ENCODE data around the gene KMT5B. TPM values are rescaled to one million over a fixed set of nuclear protein-coding genes. Genes with fewer than 3 reads are reported as not detected.
A peak's percentile ranks its signal among the peaks of the same experiment; 100 is the strongest.

The KMT5B gene
- total and polyA plus RNA-seq, 2 of the 13 experiments (the other 11 are each of a cell fraction or from before 2014, with no cell fraction given), result 17.6 to 23.7 TPM

- TF ChIP-seq SOX5 (CRISPR knock-in tag; IDR thresholded peaks at IDR 0.05; ENCODE audit: borderline replicate concordance), result no peak; the same call in 1 of the 2 replicates
- TF ChIP-seq ZNF18 (CRISPR knock-in tag; IDR thresholded peaks at IDR 0.05; ENCODE audit: insufficient replicate concordance), result no peak
- TF ChIP-seq NFIB (CRISPR knock-in tag; IDR thresholded peaks at IDR 0.05; ENCODE audit: borderline replicate concordance), result no peak
- no peak for TF ChIP-seq THAP8 (CRISPR knock-in tag; IDR thresholded peaks at IDR 0.05; ENCODE audit: borderline replicate concordance)
- TF ChIP-seq ZNF564 (CRISPR knock-in tag; IDR thresholded peaks at IDR 0.05), result no peak
- TF ChIP-seq ZNF3 (CRISPR knock-in tag; IDR thresholded peaks at IDR 0.05), result peak; percentile 40; the same call in 1 of the 2 replicates
- TF ChIP-seq MEIS2 (CRISPR knock-in tag; IDR thresholded peaks at IDR 0.05), result no peak
- no peak for TF ChIP-seq THYN1 (CRISPR knock-in tag; IDR thresholded peaks at IDR 0.05; ENCODE audit: borderline replicate concordance, low read depth)
- TF ChIP-seq ZNF33A (CRISPR knock-in tag; IDR thresholded peaks at IDR 0.05; ENCODE audit: borderline replicate concordance), result no peak
- TF ChIP-seq ZNF563 (CRISPR knock-in tag; IDR thresholded peaks at IDR 0.05), result no peak
- peak; percentile 13; the same call in 1 of the 2 replicates for TF ChIP-seq NR2F2 (IDR thresholded peaks at IDR 0.05; ENCODE audit: borderline replicate concordance, low read depth)
- TF ChIP-seq GPBP1L1 (CRISPR knock-in tag; IDR thresholded peaks at IDR 0.05), result no peak
- no peak for TF ChIP-seq CBFB (CRISPR knock-in tag; IDR thresholded peaks at IDR 0.05)
- 0 out of 2 replicates have a peak, but pooled peaks have one; percentile 41 for TF ChIP-seq ZNF644 (CRISPR knock-in tag; IDR thresholded peaks at IDR 0.05; ENCODE audit: low read depth)
- no peak for TF ChIP-seq ZNF687 (CRISPR knock-in tag; IDR thresholded peaks at IDR 0.05)
- no peak for TF ChIP-seq PITX1 (CRISPR knock-in tag; IDR thresholded peaks at IDR 0.05)
- TF ChIP-seq TEF (CRISPR knock-in tag; IDR thresholded peaks at IDR 0.05), result no peak
- no peak; the same call in 1 of the 2 replicates for TF ChIP-seq IRF2 (CRISPR knock-in tag; IDR thresholded peaks at IDR 0.05)
- no peak for TF ChIP-seq ZNF580 (CRISPR knock-in tag; IDR thresholded peaks at IDR 0.05; ENCODE audit: borderline replicate concordance, low read depth)
- TF ChIP-seq POLR2AphosphoS5 (IDR thresholded peaks at IDR 0.05; ENCODE audit: low read depth, low read length), result peak; percentile 52
Measured at GRCh38 chr11:68137833-68138232, 75.3 kb downstream of the KMT5B start (continued).

Data from HepG2 (cell line).